ENCODE results near the gene TCF7L2.

DNA sequence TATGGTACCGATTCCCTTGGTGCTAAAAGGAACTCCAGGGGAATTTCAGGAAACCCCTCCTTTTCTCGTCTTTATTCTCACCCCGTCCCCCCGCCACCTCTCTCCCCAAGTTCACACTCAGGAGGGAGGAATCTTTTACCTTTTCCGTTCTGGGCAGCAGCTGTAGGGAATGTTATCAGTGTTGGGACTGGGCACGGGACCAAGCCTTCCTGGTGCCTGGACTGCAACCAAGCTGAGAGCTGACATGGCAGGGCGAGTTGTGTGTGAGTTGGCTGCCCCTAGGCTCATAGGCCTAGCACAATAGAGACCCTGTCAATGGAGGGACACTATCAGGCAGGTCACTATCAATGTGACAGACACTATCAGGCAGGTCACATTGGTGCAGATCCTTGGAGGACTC lies 121.4 kb downstream of the TCF7L2 start:
- TF ChIP-seq CTCF (IDR thresholded peaks at IDR 0.05) (no peak), POLR2A (IDR thresholded peaks at IDR 0.05) (no peak)

Measured in body of pancreas (tissue), 4 donors.